Measurements from ENCODE around the gene SPTLC2.

GRCh38 chr14:77520555-77520954, 95.9 kb downstream of the SPTLC2 start:
- no peak for TF ChIP-seq POLR2A (IDR thresholded peaks at IDR 0.05; ENCODE audit: extremely low read depth, insufficient read length)
- no peak for TF ChIP-seq CTCF (IDR thresholded peaks at IDR 0.05; ENCODE audit: low read depth, low read length)
- TF ChIP-seq, protein P1, sequence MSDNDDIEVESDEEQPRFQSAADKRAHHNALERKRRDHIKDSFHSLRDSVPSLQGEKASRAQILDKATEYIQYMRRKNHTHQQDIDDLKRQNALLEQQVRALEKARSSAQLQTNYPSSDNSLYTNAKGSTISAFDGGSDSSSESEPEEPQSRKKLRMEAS (IDR thresholded peaks at IDR 0.05; ENCODE audit: low read depth, low read length): no peak
- no peak for TF ChIP-seq MYC (IDR thresholded peaks at IDR 0.05; ENCODE audit: low read depth, low read length)
